SK-N-SH treated with all-trans-retinoic acid at 6 μM for 48 hours (cell line): ENCODE results near the gene LILRB5.
"Not testable (repeated sequence)": the region's sequence is repeated elsewhere in the genome, so short reads cannot be mapped to it uniquely, and the experiment has no call there.

Source experiments
- ATAC-seq: fragments of 200-7000 bp; cut with Tn5 transposase; 3 replicates; pipeline ENCODE4 v1.9.1; 2020; ENCODE audit warnings: mild to moderate bottlenecking, moderate library complexity
- BACH2 ChIP-seq: fragments of 250-450 bp; sonication (Bioruptor Pico); IDR thresholded peaks from 2 replicates; pipeline ENCODE4 v1.9.0; 2021; ENCODE audit warnings: mild to moderate bottlenecking, borderline replicate concordance
- CREB5 ChIP-seq: fragments of 250-450 bp; sonication (Bioruptor Pico); IDR thresholded peaks from 2 replicates; pipeline ENCODE4 v1.5.1; 2020; ENCODE audit warnings: low read depth, mild to moderate bottlenecking, moderate library complexity
- CSDC2 ChIP-seq: fragments of 250-450 bp; sonication (Bioruptor Pico); IDR thresholded peaks from 2 replicates; pipeline ENCODE4 v1.5.0; 2020; ENCODE audit warnings: mild to moderate bottlenecking, moderate library complexity
- ESRRG ChIP-seq: fragments of 250-450 bp; sonication (Bioruptor Pico); IDR thresholded peaks from 2 replicates; pipeline ENCODE4 v1.6.1; 2021; ENCODE audit warnings: mild to moderate bottlenecking
- GLIS3 ChIP-seq: fragments of 250-450 bp; sonication (Bioruptor Pico); IDR thresholded peaks from 2 replicates; pipeline ENCODE4 v1.5.0; 2020; ENCODE audit warnings: mild to moderate bottlenecking, moderate library complexity
- ISL1 ChIP-seq: fragments of 250-450 bp; sonication (Bioruptor Pico); IDR thresholded peaks from 2 replicates; pipeline ENCODE4 v2.1.2; 2022; ENCODE audit warnings: mild to moderate bottlenecking, moderate library complexity
- OSR1 ChIP-seq: fragments of 250-450 bp; sonication (Bioruptor Pico); IDR thresholded peaks from 2 replicates; pipeline ENCODE4 v1.8.0; 2022; ENCODE audit warnings: moderate library complexity, mild to moderate bottlenecking, inconsistent platforms
- PATZ1 ChIP-seq: fragments of 250-450 bp; sonication (Bioruptor Pico); IDR thresholded peaks from 2 replicates; pipeline ENCODE4 v1.8.0; 2020; ENCODE audit warnings: mild to moderate bottlenecking, moderate library complexity, borderline replicate concordance
- POU6F1 ChIP-seq: fragments of 250-450 bp; sonication (Bioruptor Pico); IDR thresholded peaks from 2 replicates; pipeline ENCODE4 v1.8.0; 2021; ENCODE audit warnings: low read depth, mild to moderate bottlenecking, moderate library complexity, borderline replicate concordance
- PPARA ChIP-seq: fragments of 250-450 bp; sonication (Bioruptor Pico); IDR thresholded peaks from 2 replicates; pipeline ENCODE4 v1.5.0; 2020; ENCODE audit warnings: mild to moderate bottlenecking, borderline replicate concordance
- SNAI2 ChIP-seq: fragments of 250-450 bp; sonication (Bioruptor Pico); IDR thresholded peaks from 2 replicates; pipeline ENCODE4 v1.5.0; 2020; ENCODE audit warnings: mild to moderate bottlenecking, moderate library complexity
- TOX ChIP-seq: fragments of 250-450 bp; sonication (Bioruptor Pico); IDR thresholded peaks from 2 replicates; pipeline ENCODE4 v1.8.0; 2021; ENCODE audit warnings: mild to moderate bottlenecking, moderate library complexity, borderline replicate concordance
- TSHZ2 ChIP-seq: fragments of 250-450 bp; sonication (Bioruptor Pico); IDR thresholded peaks from 2 replicates; pipeline ENCODE4 v1.5.0; 2020; ENCODE audit warnings: mild to moderate bottlenecking, moderate library complexity
- ZC3H10 ChIP-seq: fragments of 250-450 bp; sonication (Bioruptor Pico); IDR thresholded peaks from 2 replicates; pipeline ENCODE4 v1.5.1; 2021; ENCODE audit warnings: mild to moderate bottlenecking, moderate library complexity
- ZFP3 ChIP-seq: fragments of 250-450 bp; sonication (Bioruptor Pico); IDR thresholded peaks from 2 replicates; pipeline ENCODE4 v1.5.0; 2020; ENCODE audit warnings: mild to moderate bottlenecking, moderate library complexity
- ZNF565 ChIP-seq: fragments of 450-650 bp; formaldehyde crosslinking; conservative IDR thresholded peaks from 2 replicates; pipeline ENCODE4 v1.5.0; 2020; ENCODE audit warnings: low read depth, mild to moderate bottlenecking, moderate library complexity
- ZNF70 ChIP-seq: fragments of 450-650 bp; formaldehyde crosslinking; IDR thresholded peaks from 2 replicates; pipeline ENCODE4 v1.5.0; 2020; ENCODE audit warnings: mild to moderate bottlenecking, moderate library complexity
- ZNF8 ChIP-seq: fragments of 450-650 bp; formaldehyde crosslinking; IDR thresholded peaks from 2 replicates; pipeline ENCODE4 v1.5.0; 2020; ENCODE audit warnings: mild to moderate bottlenecking, moderate library complexity

LILRB5 gene

GRCh38 chr19:54245936-54246335 is 11.1 kb downstream of the LILRB5 start:
- ATAC-seq: no peak
- TF ChIP-seq PPARA (CRISPR knock-in tag) (no peak), ISL1 (CRISPR knock-in tag) (no peak), CSDC2 (no peak), TSHZ2 (CRISPR knock-in tag) (no peak), SNAI2 (CRISPR knock-in tag) (no peak), POU6F1 (CRISPR knock-in tag) (no peak), OSR1 (CRISPR knock-in tag) (no peak), ZNF70 (CRISPR knock-in tag) (no peak), TOX (CRISPR knock-in tag) (no peak), GLIS3 (CRISPR knock-in tag) (no peak), BACH2 (no peak), ESRRG (CRISPR knock-in tag) (no peak), ZC3H10 (CRISPR knock-in tag) (no peak), CREB5 (CRISPR knock-in tag) (no peak)

- ATAC-seq: not testable (repeated sequence)
Observed at GRCh38 chr19:54243809-54244208, 13.3 kb downstream of the LILRB5 start.

GRCh38 chr19:54242646-54243045 is 14.4 kb downstream of the LILRB5 start, which contains the start of gene LILRA6:
LILRA6 (minus strand) TSS chr19:54242790.
- ATAC-seq: not testable (repeated sequence)

- ATAC-seq: not testable (repeated sequence)
Observed at GRCh38 chr19:54242234-54242633, 14.8 kb downstream of the LILRB5 start.

- not testable (repeated sequence) for ATAC-seq
Observed at GRCh38 chr19:54240372-54241336, 16.4 kb downstream of the LILRB5 start.

GRCh38 chr19:54239491-54240371 is 17.3 kb downstream of the LILRB5 start:
- not testable (repeated sequence) for ATAC-seq

- ATAC-seq: no peak
- no peak for TF ChIP-seq ZC3H10 (CRISPR knock-in tag)
- no peak for TF ChIP-seq PPARA (CRISPR knock-in tag)
- no peak for TF ChIP-seq ZNF565 (CRISPR knock-in tag)
- no peak for TF ChIP-seq BACH2
- TF ChIP-seq ZFP3 (CRISPR knock-in tag): no peak
- TF ChIP-seq PATZ1 (CRISPR knock-in tag): no peak
- no peak for TF ChIP-seq POU6F1 (CRISPR knock-in tag)
- TF ChIP-seq ZNF8 (CRISPR knock-in tag): no peak
- TF ChIP-seq ESRRG (CRISPR knock-in tag): no peak
- TF ChIP-seq SNAI2 (CRISPR knock-in tag): no peak
Observed at GRCh38 chr19:54233941-54234340, 23.1 kb downstream of the LILRB5 start.
